GM23338 (cell line): ENCODE results near the gene HTT. TPM values are rescaled to one million over a fixed set of nuclear protein-coding genes. Genes with fewer than 3 reads are reported as not detected.

ENCODE experiments used
- ATAC-seq: fragments of 200-7000 bp; cut with Tn5 transposase; 3 replicates; pipeline ENCODE4 v1.9.1; 2020
- DNase-seq: peaks from one replicate; pipeline ENCODE4 v3.0.0-alpha.2; 2015; ENCODE audit warnings: low spot score
- H2AFZ ChIP-seq: fragments of 200-600 bp; sonication (generic); 2 replicates; pipeline ENCODE4 v1.8.0; 2016; ENCODE audit warnings: antibody characterized with exemption, mild to moderate bottlenecking, moderate library complexity
- H3F3A ChIP-seq: fragments of 200-600 bp; sonication (generic); replicated peaks from 2 replicates; pipeline ENCODE4 v1.8.0; 2017; ENCODE audit warnings: antibody characterized with exemption, mixed run types, low read depth
- H3K27ac ChIP-seq: fragments of 200-600 bp; sonication (generic); 2 replicates; pipeline ENCODE4 v1.6.1; 2016; ENCODE audit warnings: low read depth
- H3K27me3 ChIP-seq: fragments of 200-600 bp; sonication (generic); 2 replicates; pipeline ENCODE4 v1.8.0; 2016; ENCODE audit warnings: mild to moderate bottlenecking, mixed run types, moderate library complexity; ENCODE audit not compliant: insufficient read depth
- H3K36me3 ChIP-seq: fragments of 200-600 bp; sonication (generic); 2 replicates; pipeline ENCODE4 v1.8.0; 2016; ENCODE audit warnings: mild to moderate bottlenecking; ENCODE audit not compliant: insufficient read depth
- H3K4me1 ChIP-seq: fragments of 200-600 bp; sonication (generic); 2 replicates; pipeline ENCODE4 v1.8.0; 2016; ENCODE audit warnings: mild to moderate bottlenecking, moderate library complexity; ENCODE audit not compliant: insufficient read depth
- H3K4me2 ChIP-seq: fragments of 200-600 bp; sonication (generic); 2 replicates; pipeline ENCODE4 v1.7.1; 2017; ENCODE audit warnings: mixed run types
- H3K4me3 ChIP-seq: fragments of 200-600 bp; sonication (generic); 2 replicates; pipeline ENCODE4 v1.6.1; 2016; ENCODE audit warnings: mixed run types
- H3K79me2 ChIP-seq: fragments of 200-600 bp; sonication (generic); replicated peaks from 2 replicates; pipeline ENCODE4 v1.8.0; 2017; ENCODE audit warnings: mild to moderate bottlenecking; ENCODE audit not compliant: insufficient read depth
- H3K9me2 ChIP-seq: fragments of 200-600 bp; sonication (generic); 2 replicates; pipeline ENCODE4 v1.8.0; 2017; ENCODE audit not compliant: insufficient read depth
- H4K20me1 ChIP-seq: fragments of 200-600 bp; sonication (generic); replicated peaks from 2 replicates; pipeline ENCODE4 v1.8.0; 2017; ENCODE audit warnings: mild to moderate bottlenecking; ENCODE audit not compliant: insufficient read depth
- H3K27ac Mint-ChIP-seq: 2 replicates; pipeline ENCODE4 v1.8.0; 2020; ENCODE audit warnings: inconsistent platforms, mild to moderate bottlenecking, moderate library complexity, mixed read lengths
- H3K27me3 Mint-ChIP-seq: 3 replicates; pipeline ENCODE4 v1.8.0; 2022; ENCODE audit warnings: low read depth, mild to moderate bottlenecking, moderate library complexity, mixed read lengths, inconsistent platforms; ENCODE audit not compliant: insufficient read depth, poor library complexity
- H3K36me3 Mint-ChIP-seq: 3 replicates; pipeline ENCODE4 v1.8.0; 2021; ENCODE audit warnings: low read depth, mild to moderate bottlenecking, inconsistent platforms, moderate library complexity, mixed read lengths
- H3K4me1 Mint-ChIP-seq: 3 replicates; pipeline ENCODE4 v1.8.0; 2020; ENCODE audit warnings: mild to moderate bottlenecking, inconsistent platforms, mixed read lengths
- H3K4me3 Mint-ChIP-seq: 3 replicates; pipeline ENCODE4 v1.8.0; 2021; ENCODE audit warnings: moderate library complexity, mild to moderate bottlenecking, inconsistent platforms, mixed read lengths
- H3K9me3 Mint-ChIP-seq: 3 replicates; pipeline ENCODE4 v1.8.0; 2020; ENCODE audit warnings: moderate library complexity, mild to moderate bottlenecking, inconsistent platforms, mixed read lengths
- CREB1 ChIP-seq: fragments of 250-450 bp; sonication (Bioruptor Pico); IDR thresholded peaks from 2 replicates; pipeline ENCODE4 v1.5.0; 2020; ENCODE audit warnings: low read depth, mild to moderate bottlenecking, moderate library complexity
- EZH2 ChIP-seq: fragments of 200-600 bp; sonication (generic); IDR thresholded peaks from one replicate; pipeline ENCODE4 v1.8.0; 2017; ENCODE audit warnings: antibody characterized with exemption, mild to moderate bottlenecking, low read depth; ENCODE audit not compliant: unreplicated experiment
- EZH2phosphoT487 ChIP-seq: fragments of 200-600 bp; sonication (generic); IDR thresholded peaks from one replicate; pipeline ENCODE4 v1.8.1; 2018; ENCODE audit warnings: antibody characterized with exemption; ENCODE audit not compliant: unreplicated experiment
- JUNB ChIP-seq: IDR thresholded peaks from one replicate; pipeline ENCODE4 v1.6.1; 2016; ENCODE audit warnings: antibody characterized with exemption; ENCODE audit not compliant: unreplicated experiment
- POLR2AphosphoS5 ChIP-seq: IDR thresholded peaks from 2 replicates; pipeline ENCODE4 v1.6.1; 2016; ENCODE audit warnings: antibody characterized with exemption, low read depth
- REST ChIP-seq: IDR thresholded peaks from one replicate; pipeline ENCODE4 v1.6.1; 2018; ENCODE audit warnings: antibody characterized with exemption; ENCODE audit not compliant: unreplicated experiment
- STAT1 ChIP-seq: IDR thresholded peaks from one replicate; pipeline ENCODE4 v1.6.1; 2016; ENCODE audit warnings: antibody characterized with exemption; ENCODE audit not compliant: unreplicated experiment
- ZNF114 ChIP-seq: fragments of 250-450 bp; sonication (Bioruptor Pico); IDR thresholded peaks from 2 replicates; pipeline ENCODE4 v1.5.0; 2020; ENCODE audit warnings: mild to moderate bottlenecking, moderate library complexity
- ZNF331 ChIP-seq: fragments of 250-450 bp; sonication (Bioruptor Pico); IDR thresholded peaks from 2 replicates; pipeline ENCODE4 v1.5.0; 2020; ENCODE audit warnings: low read depth, mild to moderate bottlenecking, moderate library complexity
- polyA plus RNA-seq: library from polyadenylated mRNA; unstranded; fragments of >200 nt; fragmentation: Nextera tagmentation; extraction: Ambion mirVana; gene quantifications from 2 replicates; pipeline ENCODE4 v1.2.1, GENCODE V29; 2016
- total RNA-seq: library from RNA; depleted of rRNA; stranded (reverse); fragments of >200 nt; shearing (Covaris generic); gene quantifications from 2 replicates; pipeline ENCODE4 v1.2.3, GENCODE V29; 2014
- TF ChIP-seq, protein P1 (sequence below): IDR thresholded peaks from 2 replicates; pipeline ENCODE4 v1.6.1; 2016; ENCODE audit warnings: antibody characterized with exemption
- TF ChIP-seq, protein P2 (sequence below), 2 experiments: fragments of 200-600 bp in 1 of 2; sonication (generic) in 1 of 2; conservative IDR thresholded peaks; 2 replicates each; pipeline versions ENCODE4 v1.5.1 to v1.6.1; 2016 to 2017; ENCODE audit warnings: antibody characterized with exemption in 2 of 2, low read depth in 2 of 2, mild to moderate bottlenecking in 2 of 2, moderate library complexity in 1 of 2

The HTT gene
- total and polyA plus RNA-seq, 2 experiments from 2014 or later, result 26.6 to 67.7 TPM

GRCh38 chr4:3130201-3130600 is 55.7 kb downstream of the HTT start:
- no peak overlapping the region for H3K4me3 ChIP-seq
- peaks cover 77% of the 10 kb centered on the region for H3K36me3 Mint-ChIP-seq
- H3K9me3 Mint-ChIP-seq, result no peaks in the 10 kb centered on the region
- peaks cover 11% of the 10 kb centered on the region; the same call in 1 of the 2 replicates for H4K20me1 ChIP-seq
- TF ChIP-seq ZNF331 (no peak), EZH2phosphoT487 (no peak), CREB1 (CRISPR knock-in tag) (no peak), STAT1 (no peak), POLR2AphosphoS5 (no peak), REST (no peak)
- TF ChIP-seq, protein P1, sequence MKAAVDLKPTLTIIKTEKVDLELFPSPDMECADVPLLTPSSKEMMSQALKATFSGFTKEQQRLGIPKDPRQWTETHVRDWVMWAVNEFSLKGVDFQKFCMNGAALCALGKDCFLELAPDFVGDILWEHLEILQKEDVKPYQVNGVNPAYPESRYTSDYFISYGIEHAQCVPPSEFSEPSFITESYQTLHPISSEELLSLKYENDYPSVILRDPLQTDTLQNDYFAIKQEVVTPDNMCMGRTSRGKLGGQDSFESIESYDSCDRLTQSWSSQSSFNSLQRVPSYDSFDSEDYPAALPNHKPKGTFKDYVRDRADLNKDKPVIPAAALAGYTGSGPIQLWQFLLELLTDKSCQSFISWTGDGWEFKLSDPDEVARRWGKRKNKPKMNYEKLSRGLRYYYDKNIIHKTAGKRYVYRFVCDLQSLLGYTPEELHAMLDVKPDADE, result no peak
- H3K4me2 ChIP-seq, result no peak overlapping the region
- ATAC-seq (no peak), DNase-seq (no peak)
- no peak overlapping the region for H3K27ac Mint-ChIP-seq
- peaks cover 43% of the 10 kb centered on the region for H3K36me3 ChIP-seq
- no peak overlapping the region for H3K4me3 Mint-ChIP-seq
- no peak overlapping the region for H2AFZ ChIP-seq
- no peaks in the 10 kb centered on the region for H3F3A ChIP-seq
- no peaks in the 10 kb centered on the region for H3K4me1 Mint-ChIP-seq
- H3K79me2 ChIP-seq, result no peaks in the 10 kb centered on the region
- H3K4me1 ChIP-seq, result no peaks in the 10 kb centered on the region
- H3K27ac ChIP-seq, result no peak overlapping the region
- no peaks in the 10 kb centered on the region for H3K27me3 ChIP-seq
- no peaks in the 10 kb centered on the region for H3K9me2 ChIP-seq
- no peaks in the 10 kb centered on the region for H3K27me3 Mint-ChIP-seq

- Mint-ChIP-seq H3K4me3 (no peak overlapping the region), H3K36me3 (peaks cover 79% of the 10 kb centered on the region), H3K4me1 (no peaks in the 10 kb centered on the region), H3K9me3 (no peaks in the 10 kb centered on the region), H3K27ac (no peak overlapping the region), H3K27me3 (no peaks in the 10 kb centered on the region)
- Histone ChIP-seq H3K27ac (no peak overlapping the region), H3K4me1 (no peaks in the 10 kb centered on the region), H3K9me2 (no peaks in the 10 kb centered on the region), H3K36me3 (peaks cover 50% of the 10 kb centered on the region), H3F3A (no peaks in the 10 kb centered on the region), H4K20me1 (peaks cover 17% of the 10 kb centered on the region; the same call in 1 of the 2 replicates), H2AFZ (no peak overlapping the region), H3K27me3 (no peaks in the 10 kb centered on the region), H3K4me3 (no peak overlapping the region), H3K79me2 (no peaks in the 10 kb centered on the region), H3K4me2 (no peak overlapping the region)
- no peak for ATAC-seq
- no peak for DNase-seq
- TF ChIP-seq EZH2phosphoT487, result no peak
- no peak for TF ChIP-seq REST
- TF ChIP-seq POLR2AphosphoS5, result no peak
- TF ChIP-seq ZNF114 (CRISPR knock-in tag), result no peak
- TF ChIP-seq, protein P2, sequence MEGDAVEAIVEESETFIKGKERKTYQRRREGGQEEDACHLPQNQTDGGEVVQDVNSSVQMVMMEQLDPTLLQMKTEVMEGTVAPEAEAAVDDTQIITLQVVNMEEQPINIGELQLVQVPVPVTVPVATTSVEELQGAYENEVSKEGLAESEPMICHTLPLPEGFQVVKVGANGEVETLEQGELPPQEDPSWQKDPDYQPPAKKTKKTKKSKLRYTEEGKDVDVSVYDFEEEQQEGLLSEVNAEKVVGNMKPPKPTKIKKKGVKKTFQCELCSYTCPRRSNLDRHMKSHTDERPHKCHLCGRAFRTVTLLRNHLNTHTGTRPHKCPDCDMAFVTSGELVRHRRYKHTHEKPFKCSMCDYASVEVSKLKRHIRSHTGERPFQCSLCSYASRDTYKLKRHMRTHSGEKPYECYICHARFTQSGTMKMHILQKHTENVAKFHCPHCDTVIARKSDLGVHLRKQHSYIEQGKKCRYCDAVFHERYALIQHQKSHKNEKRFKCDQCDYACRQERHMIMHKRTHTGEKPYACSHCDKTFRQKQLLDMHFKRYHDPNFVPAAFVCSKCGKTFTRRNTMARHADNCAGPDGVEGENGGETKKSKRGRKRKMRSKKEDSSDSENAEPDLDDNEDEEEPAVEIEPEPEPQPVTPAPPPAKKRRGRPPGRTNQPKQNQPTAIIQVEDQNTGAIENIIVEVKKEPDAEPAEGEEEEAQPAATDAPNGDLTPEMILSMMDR (conservative IDR thresholded peaks at IDR 0.05; ENCODE audit: low read depth in 2 of 2), result no peak
- no peak for TF ChIP-seq EZH2
- TF ChIP-seq JUNB, result no peak
Observed at GRCh38 chr4:3130826-3131225, 56.3 kb downstream of the HTT start.
